ENCODE measurements around the gene PKNOX2.

DNA sequence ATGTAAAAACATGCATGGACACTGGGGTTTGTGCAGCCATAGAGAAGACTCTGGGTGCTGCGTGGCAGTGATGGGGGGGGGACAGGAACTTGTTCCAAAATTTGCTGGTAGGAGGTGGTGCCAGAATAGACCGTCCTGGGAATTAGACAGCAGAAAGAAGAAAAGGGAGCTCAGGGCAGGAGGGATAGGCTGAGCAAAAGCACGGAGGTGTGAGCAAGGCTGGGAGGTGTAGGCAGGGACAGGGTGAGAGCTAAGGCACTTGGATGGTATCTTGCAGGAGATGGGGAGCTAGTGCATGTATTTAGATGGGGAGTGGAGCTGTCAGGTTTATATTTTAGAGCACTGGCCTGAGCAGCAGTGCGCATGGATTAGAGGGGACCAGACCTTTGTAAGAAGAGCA lies 53.8 kb downstream of the PKNOX2 start:
- TF ChIP-seq, protein P1, sequence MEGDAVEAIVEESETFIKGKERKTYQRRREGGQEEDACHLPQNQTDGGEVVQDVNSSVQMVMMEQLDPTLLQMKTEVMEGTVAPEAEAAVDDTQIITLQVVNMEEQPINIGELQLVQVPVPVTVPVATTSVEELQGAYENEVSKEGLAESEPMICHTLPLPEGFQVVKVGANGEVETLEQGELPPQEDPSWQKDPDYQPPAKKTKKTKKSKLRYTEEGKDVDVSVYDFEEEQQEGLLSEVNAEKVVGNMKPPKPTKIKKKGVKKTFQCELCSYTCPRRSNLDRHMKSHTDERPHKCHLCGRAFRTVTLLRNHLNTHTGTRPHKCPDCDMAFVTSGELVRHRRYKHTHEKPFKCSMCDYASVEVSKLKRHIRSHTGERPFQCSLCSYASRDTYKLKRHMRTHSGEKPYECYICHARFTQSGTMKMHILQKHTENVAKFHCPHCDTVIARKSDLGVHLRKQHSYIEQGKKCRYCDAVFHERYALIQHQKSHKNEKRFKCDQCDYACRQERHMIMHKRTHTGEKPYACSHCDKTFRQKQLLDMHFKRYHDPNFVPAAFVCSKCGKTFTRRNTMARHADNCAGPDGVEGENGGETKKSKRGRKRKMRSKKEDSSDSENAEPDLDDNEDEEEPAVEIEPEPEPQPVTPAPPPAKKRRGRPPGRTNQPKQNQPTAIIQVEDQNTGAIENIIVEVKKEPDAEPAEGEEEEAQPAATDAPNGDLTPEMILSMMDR (conservative IDR thresholded peaks at IDR 0.05): no peak
- TF ChIP-seq ZFX (IDR thresholded peaks at IDR 0.05): no peak

Data from C4-2B (cell line).